ENCODE data around the gene PEX5L. TPM values are rescaled to one million over a fixed set of nuclear protein-coding genes. Genes with fewer than 3 reads are reported as not detected.

Gene PEX5L
- total RNA-seq, 1 experiment from 2014 or later, result not detected

DNA sequence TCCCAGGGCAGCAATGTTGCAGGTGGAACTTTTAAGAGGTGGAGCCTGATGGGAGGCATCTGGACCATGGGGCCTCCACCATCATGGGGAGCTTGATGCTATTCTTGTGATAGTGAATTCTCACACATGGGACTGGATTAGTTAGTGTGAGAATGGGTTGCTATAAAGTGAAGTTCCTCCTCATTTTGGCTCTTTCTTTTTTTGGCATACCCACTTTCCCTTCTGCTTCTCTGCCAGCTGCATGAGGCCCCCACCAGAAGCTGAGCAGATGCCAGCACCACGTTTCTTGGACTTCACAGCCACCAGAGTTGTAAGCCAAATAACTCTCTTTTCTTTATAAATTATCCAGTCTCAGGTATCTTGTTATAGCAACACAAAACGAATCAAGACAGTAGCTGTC, 101.0 kb downstream of the PEX5L start:
- DNase-seq (ENCODE audit: low read depth, low spot score) (no peak), ATAC-seq (no peak)
- no peak overlapping the region for H3K9ac ChIP-seq (ENCODE audit: low read length)
- TF ChIP-seq SIN3A (IDR thresholded peaks at IDR 0.05; ENCODE audit: low read depth), result no peak
- TF ChIP-seq SRF (IDR thresholded peaks at IDR 0.05; ENCODE audit: low read depth), result no peak
- TF ChIP-seq, protein P1, sequence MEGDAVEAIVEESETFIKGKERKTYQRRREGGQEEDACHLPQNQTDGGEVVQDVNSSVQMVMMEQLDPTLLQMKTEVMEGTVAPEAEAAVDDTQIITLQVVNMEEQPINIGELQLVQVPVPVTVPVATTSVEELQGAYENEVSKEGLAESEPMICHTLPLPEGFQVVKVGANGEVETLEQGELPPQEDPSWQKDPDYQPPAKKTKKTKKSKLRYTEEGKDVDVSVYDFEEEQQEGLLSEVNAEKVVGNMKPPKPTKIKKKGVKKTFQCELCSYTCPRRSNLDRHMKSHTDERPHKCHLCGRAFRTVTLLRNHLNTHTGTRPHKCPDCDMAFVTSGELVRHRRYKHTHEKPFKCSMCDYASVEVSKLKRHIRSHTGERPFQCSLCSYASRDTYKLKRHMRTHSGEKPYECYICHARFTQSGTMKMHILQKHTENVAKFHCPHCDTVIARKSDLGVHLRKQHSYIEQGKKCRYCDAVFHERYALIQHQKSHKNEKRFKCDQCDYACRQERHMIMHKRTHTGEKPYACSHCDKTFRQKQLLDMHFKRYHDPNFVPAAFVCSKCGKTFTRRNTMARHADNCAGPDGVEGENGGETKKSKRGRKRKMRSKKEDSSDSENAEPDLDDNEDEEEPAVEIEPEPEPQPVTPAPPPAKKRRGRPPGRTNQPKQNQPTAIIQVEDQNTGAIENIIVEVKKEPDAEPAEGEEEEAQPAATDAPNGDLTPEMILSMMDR (IDR thresholded peaks at IDR 0.05 in 2 of 3, conservative IDR thresholded peaks at IDR 0.05 in 1 of 3; ENCODE audit: borderline replicate concordance in 1 of 3, insufficient read depth in 1 of 3, low read depth in 2 of 3, low read length in 2 of 3), result no peak
- TF ChIP-seq ELF1 (IDR thresholded peaks at IDR 0.05; ENCODE audit: borderline replicate concordance, low read depth), result no peak
- TF ChIP-seq EZH2phosphoT487 (IDR thresholded peaks at IDR 0.05; ENCODE audit: borderline replicate concordance), result no peak
- no peak for TF ChIP-seq ZFX (IDR thresholded peaks at IDR 0.05)
- no peak for TF ChIP-seq RAD21 (IDR thresholded peaks at IDR 0.05; ENCODE audit: low read depth)
- TF ChIP-seq, protein P2, sequence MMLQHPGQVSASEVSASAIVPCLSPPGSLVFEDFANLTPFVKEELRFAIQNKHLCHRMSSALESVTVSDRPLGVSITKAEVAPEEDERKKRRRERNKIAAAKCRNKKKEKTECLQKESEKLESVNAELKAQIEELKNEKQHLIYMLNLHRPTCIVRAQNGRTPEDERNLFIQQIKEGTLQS (IDR thresholded peaks at IDR 0.05), result no peak
- TF ChIP-seq YY1 (IDR thresholded peaks at IDR 0.05; ENCODE audit: extremely low read depth, insufficient replicate concordance, low read depth, low read length), result no peak
- TF ChIP-seq EZH2 (IDR thresholded peaks at IDR 0.05), result no peak
- H3K27ac ChIP-seq (ENCODE audit: low read depth, low read length), result no peak overlapping the region
- ChIA-PET POLR2A (no interaction called here), CTCF (no interaction called here), RAD21 (ENCODE audit: low non-redundant PET in 1 of 2, low total read pairs in 2 of 2, uncharacterized antibody in 2 of 2, unreplicated experiment in 2 of 2) (no interaction called here)
- H2AFZ ChIP-seq (ENCODE audit: low read depth, low read length, poor library complexity, severe bottlenecking), result no peak overlapping the region
- H3K36me3 ChIP-seq (ENCODE audit: control insufficient read depth in 1 of 2, insufficient read depth in 2 of 2, low read length in 2 of 2), result no peaks in the 10 kb centered on the region
- no peaks in the 10 kb centered on the region for H3K79me2 ChIP-seq (ENCODE audit: insufficient read depth, low read length)
- intact Hi-C loops (cut with micrococcal nuclease), result no loop called here
- no TSS peak for BruUV-seq (replicated peaks)
- no peaks in the 10 kb centered on the region for H4K20me1 ChIP-seq (ENCODE audit: insufficient read depth)
- no peaks in the 10 kb centered on the region for H3K9me3 ChIP-seq (ENCODE audit: control insufficient read depth in 1 of 2, insufficient read depth in 1 of 2, low read depth in 1 of 2, low read length in 2 of 2)
- H3K4me1 ChIP-seq (ENCODE audit: control insufficient read depth in 1 of 2, insufficient read depth in 2 of 2, low read length in 2 of 2), result no peaks in the 10 kb centered on the region
- H3K9me2 ChIP-seq (ENCODE audit: insufficient read depth), result no peaks in the 10 kb centered on the region
- H3K27me3 ChIP-seq (ENCODE audit: insufficient read depth, low read length), result peaks cover 38% of the 10 kb centered on the region
- H3K4me3 ChIP-seq (replicated peaks in 1 of 2; ENCODE audit: low read depth in 1 of 2, low read length in 2 of 2), result no peak overlapping the region
- H3K4me2 ChIP-seq (ENCODE audit: low read length), result no peak overlapping the region

All from HCT116 (cell line).